HUES64 (cell line): ENCODE data around the gene FANCI.
A peak's percentile ranks its signal among the peaks of the same experiment; 100 is the strongest.

Experiments
- H3K27ac ChIP-seq: 2 replicates; pipeline ENCODE4 v1.7.0; 2013; ENCODE audit warnings: low read depth, low read length, inconsistent platforms
- H3K27me3 ChIP-seq: 2 replicates; pipeline ENCODE4 v1.6.1; 2013; ENCODE audit warnings: mild to moderate bottlenecking, low read length; ENCODE audit not compliant: insufficient read depth
- H3K36me3 ChIP-seq: 2 replicates; pipeline ENCODE4 v1.6.1; 2013; ENCODE audit warnings: mild to moderate bottlenecking, low read length; ENCODE audit not compliant: insufficient read depth
- H3K4me1 ChIP-seq: 2 replicates; pipeline ENCODE4 v1.6.1; 2013; ENCODE audit warnings: mild to moderate bottlenecking, low read length, moderate library complexity; ENCODE audit not compliant: insufficient read depth
- H3K4me3 ChIP-seq: 2 replicates; pipeline ENCODE4 v1.5.1; 2013; ENCODE audit warnings: mild to moderate bottlenecking, low read length, moderate library complexity
- H3K9ac ChIP-seq: 2 replicates; pipeline ENCODE4 v1.6.1; 2013; ENCODE audit warnings: mild to moderate bottlenecking, low read depth, low read length
- H3K9me3 ChIP-seq: 2 replicates; pipeline ENCODE4 v1.6.1; 2013; ENCODE audit warnings: low read depth, low read length; ENCODE audit not compliant: insufficient read depth
- WGBS: fragments of 150-250, 120-280 bp; methylation state at CpG from one replicate; pipeline ENCODE4 v1.1.7; 2013; ENCODE audit warnings: missing lambda C conversion rate; 5-methylcytosine and 5-hydroxymethylcytosine counted together

The FANCI gene

GRCh38 chr15:89333959-89334509, 90.3 kb downstream of the FANCI start:
- H3K27ac ChIP-seq: no peak overlapping the region
- 3% methylated on average over 43 of the region's 43 CpGs for WGBS
- peaks cover 41% of the 10 kb centered on the region for H3K36me3 ChIP-seq
- H3K9ac ChIP-seq: peak overlapping the region; percentile 81
- no peaks in the 10 kb centered on the region for H3K9me3 ChIP-seq
- H3K4me3 ChIP-seq: peak overlapping the region; percentile 90
- no peaks in the 10 kb centered on the region; the same call in 1 of the 2 replicates for H3K4me1 ChIP-seq
- H3K27me3 ChIP-seq: peaks cover 11% of the 10 kb centered on the region; the same call in 1 of the 2 replicates

- Histone ChIP-seq H3K4me1 (no peaks in the 10 kb centered on the region; the same call in 1 of the 2 replicates), H3K4me3 (peak within 1 kb of the TSS; percentile 90), H3K9ac (peak within 1 kb of the TSS; percentile 81), H3K36me3 (peaks cover 34% of the 10 kb centered on the region), H3K27me3 (peaks cover 11% of the 10 kb centered on the region; the same call in 1 of the 2 replicates), H3K9me3 (no peaks in the 10 kb centered on the region), H3K27ac (peak within 1 kb of the TSS; percentile 61)
- under 1% methylated on average over 85 of the region's 85 CpGs for WGBS
Measured at GRCh38 chr15:89334510-89335297, 90.9 kb downstream of the FANCI start, which contains the start of gene POLG. Gene POLG, minus strand, starts transcription at chr15:89334824. Its CDS starts 1,070 bp downstream, at chr15:89333754.

- 3% methylated on average over 39 of the region's 40 CpGs for WGBS
- no peaks in the 10 kb centered on the region for H3K9me3 ChIP-seq
- no peak overlapping the region for H3K27ac ChIP-seq
- peaks cover 27% of the 10 kb centered on the region for H3K36me3 ChIP-seq
- peaks cover 11% of the 10 kb centered on the region; the same call in 1 of the 2 replicates for H3K27me3 ChIP-seq
- peak overlapping the region; percentile 48 for H3K9ac ChIP-seq
- peak overlapping the region; percentile 73 for H3K4me3 ChIP-seq
- H3K4me1 ChIP-seq: no peaks in the 10 kb centered on the region; the same call in 1 of the 2 replicates
Measured at GRCh38 chr15:89335298-89336041, 91.7 kb downstream of the FANCI start.

GRCh38 chr15:89338036-89338435, 94.3 kb downstream of the FANCI start:
- 89% methylated on average over 6 of the region's 6 CpGs for WGBS
- Histone ChIP-seq H3K36me3 (peaks cover 2% of the 10 kb centered on the region; the same call in 1 of the 2 replicates), H3K27me3 (peaks cover 11% of the 10 kb centered on the region; the same call in 1 of the 2 replicates), H3K27ac (no peak overlapping the region), H3K4me3 (no peak overlapping the region), H3K4me1 (no peaks in the 10 kb centered on the region), H3K9me3 (no peaks in the 10 kb centered on the region), H3K9ac (no peak overlapping the region)

- no peak overlapping the region for H3K27ac ChIP-seq
- no peaks in the 10 kb centered on the region for H3K9me3 ChIP-seq
- no peak overlapping the region for H3K4me3 ChIP-seq
- no peaks in the 10 kb centered on the region for H3K36me3 ChIP-seq
- no peak overlapping the region for H3K9ac ChIP-seq
- 91% methylated on average over 7 of the region's 7 CpGs for WGBS
- H3K27me3 ChIP-seq: peaks cover 9% of the 10 kb centered on the region; the same call in 1 of the 2 replicates
- no peaks in the 10 kb centered on the region for H3K4me1 ChIP-seq
Measured at GRCh38 chr15:89340573-89340972, 96.8 kb downstream of the FANCI start.

- Histone ChIP-seq H3K9ac (no peak overlapping the region), H3K9me3 (no peaks in the 10 kb centered on the region), H3K27ac (no peak overlapping the region), H3K27me3 (peaks cover under 1% of the 10 kb centered on the region; the same call in 1 of the 2 replicates), H3K4me3 (no peak overlapping the region), H3K4me1 (0 out of 2 replicates have a peak, but pooled peaks cover 4% of the 10 kb centered on the region), H3K36me3 (no peaks in the 10 kb centered on the region)
- 84% methylated on average over 8 of the region's 8 CpGs for WGBS
Measured at GRCh38 chr15:89341316-89342005, 97.7 kb downstream of the FANCI start.

- Histone ChIP-seq H3K36me3 (no peaks in the 10 kb centered on the region), H3K9ac (no peak overlapping the region), H3K27me3 (peaks cover 9% of the 10 kb centered on the region; the same call in 1 of the 2 replicates), H3K27ac (no peak overlapping the region), H3K4me1 (0 out of 2 replicates have a peak, but pooled peaks cover 9% of the 10 kb centered on the region), H3K4me3 (no peak overlapping the region), H3K9me3 (no peaks in the 10 kb centered on the region)
- 92% methylated on average over 3 of the region's 3 CpGs for WGBS
Measured at GRCh38 chr15:89342840-89343239, 99.1 kb downstream of the FANCI start.

GRCh38 chr15:89345248-89345647, 101.5 kb downstream of the FANCI start:
- Histone ChIP-seq H3K9ac (no peak overlapping the region), H3K27me3 (peaks cover 10% of the 10 kb centered on the region; the same call in 1 of the 2 replicates), H3K4me1 (0 out of 2 replicates have a peak, but pooled peaks cover 9% of the 10 kb centered on the region), H3K36me3 (no peaks in the 10 kb centered on the region), H3K4me3 (no peak overlapping the region), H3K27ac (no peak overlapping the region), H3K9me3 (no peaks in the 10 kb centered on the region)
- WGBS: 95% methylated on average over 4 of the region's 4 CpGs

GRCh38 chr15:89346516-89347231, 102.9 kb downstream of the FANCI start:
- Histone ChIP-seq H3K4me1 (0 out of 2 replicates have a peak, but pooled peaks cover 9% of the 10 kb centered on the region), H3K4me3 (no peak overlapping the region), H3K36me3 (no peaks in the 10 kb centered on the region), H3K9me3 (no peaks in the 10 kb centered on the region), H3K9ac (no peak overlapping the region), H3K27me3 (peaks cover 15% of the 10 kb centered on the region), H3K27ac (no peak overlapping the region)
- 46% methylated on average over 10 of the region's 10 CpGs for WGBS

- H3K4me1 ChIP-seq: 0 out of 2 replicates have a peak, but pooled peaks cover 9% of the 10 kb centered on the region
- H3K27me3 ChIP-seq: peaks cover 35% of the 10 kb centered on the region
- no peak overlapping the region for H3K9ac ChIP-seq
- no peak overlapping the region for H3K4me3 ChIP-seq
- WGBS: 85% methylated on average over 5 of the region's 5 CpGs
- H3K36me3 ChIP-seq: no peaks in the 10 kb centered on the region
- H3K9me3 ChIP-seq: no peaks in the 10 kb centered on the region
- no peak overlapping the region for H3K27ac ChIP-seq
Measured at GRCh38 chr15:89349206-89349558, 105.4 kb downstream of the FANCI start.
